GM04503 (cell line): ENCODE results near the gene ZMYM5.
"Not testable (repeated sequence)": the region's sequence is repeated elsewhere in the genome, so short reads cannot be mapped to it uniquely, and the experiment has no call there.

Experiments used
- DNase-seq: peaks from one replicate; pipeline ENCODE4 v3.0.0-alpha.2; 2012; ENCODE audit warnings: low read depth

The ZMYM5 gene

DNA sequence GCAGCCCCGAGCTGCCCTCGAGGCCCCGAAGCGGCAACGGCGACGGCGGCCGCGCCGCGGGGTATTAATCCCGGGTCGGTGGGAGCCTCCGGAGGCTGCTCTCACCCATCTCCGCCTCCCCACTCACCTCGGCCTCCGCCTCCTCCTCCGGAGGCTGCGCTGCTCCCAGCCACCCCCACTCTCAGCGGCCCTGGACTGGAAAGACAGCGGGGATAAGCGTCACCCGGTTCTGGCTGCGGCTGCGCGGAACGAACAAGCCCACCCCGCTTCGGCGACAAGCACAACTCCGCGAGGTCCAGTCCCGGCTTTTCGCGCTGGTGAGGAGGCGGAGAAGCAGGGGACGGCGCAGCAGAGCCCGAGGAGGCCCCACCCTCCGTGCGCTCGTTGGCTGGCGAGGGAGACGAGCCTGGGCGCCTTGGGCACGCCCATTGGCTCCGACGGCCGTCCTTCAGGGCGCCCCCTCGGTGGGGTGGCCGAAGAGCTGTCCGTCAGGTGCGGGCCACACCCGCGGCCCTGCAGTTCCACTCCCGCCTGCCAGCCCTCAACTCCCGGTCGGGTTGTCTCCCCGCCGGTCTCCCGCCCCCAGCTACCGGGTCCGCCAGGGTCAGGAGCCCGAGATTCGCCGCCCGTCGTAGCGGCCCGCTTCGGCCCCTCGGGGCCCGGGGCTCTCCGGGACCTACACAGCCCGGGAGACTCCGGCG is at the start of gene ZMYM5:
TSS of gene ZMYM5 (minus strand) at position 327 of the 701 bp plus-strand sequence. CDS start 11,469 bp downstream, outside the sequence.
- DNase-seq = peak; percentile 95

GRCh38 chr13:19910336-19911072 is 47.1 kb upstream of the ZMYM5 start:
- no peak for DNase-seq

DNA sequence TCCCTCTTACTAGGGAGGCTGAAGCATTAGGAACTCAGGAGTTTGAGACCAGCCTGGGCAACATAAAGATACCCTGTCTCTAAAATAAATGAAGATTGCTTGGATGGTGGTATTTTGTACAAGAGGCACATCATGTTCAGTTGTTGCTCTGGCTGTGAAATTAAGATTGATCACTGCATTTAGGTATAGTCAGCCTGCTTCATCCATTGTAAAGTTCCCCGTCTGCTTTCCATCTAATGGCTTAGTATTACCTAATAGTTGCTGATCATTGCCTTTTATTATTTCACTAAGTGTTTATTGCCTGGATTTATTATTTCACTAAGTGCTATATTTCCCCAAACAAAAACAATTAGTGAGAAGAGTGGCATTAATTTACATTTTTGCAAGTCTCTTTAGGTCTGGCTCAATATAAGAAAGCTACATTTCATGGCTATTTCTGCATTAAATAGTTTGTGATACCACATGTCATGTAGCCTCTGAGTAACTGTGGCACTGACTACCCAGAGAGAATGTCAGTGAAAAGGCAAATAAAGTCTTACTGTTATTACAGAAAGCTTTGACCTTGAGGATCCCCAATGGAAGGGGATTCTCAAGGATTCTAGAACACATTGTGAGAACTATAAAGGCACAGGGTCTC is 45.0 kb upstream of the ZMYM5 start:
- DNase-seq = no peak

GRCh38 chr13:19905487-19906195 is 42.2 kb upstream of the ZMYM5 start:
- not testable (repeated sequence) for DNase-seq

GRCh38 chr13:19890030-19890429 is 26.6 kb upstream of the ZMYM5 start:
- DNase-seq = no peak

DNA sequence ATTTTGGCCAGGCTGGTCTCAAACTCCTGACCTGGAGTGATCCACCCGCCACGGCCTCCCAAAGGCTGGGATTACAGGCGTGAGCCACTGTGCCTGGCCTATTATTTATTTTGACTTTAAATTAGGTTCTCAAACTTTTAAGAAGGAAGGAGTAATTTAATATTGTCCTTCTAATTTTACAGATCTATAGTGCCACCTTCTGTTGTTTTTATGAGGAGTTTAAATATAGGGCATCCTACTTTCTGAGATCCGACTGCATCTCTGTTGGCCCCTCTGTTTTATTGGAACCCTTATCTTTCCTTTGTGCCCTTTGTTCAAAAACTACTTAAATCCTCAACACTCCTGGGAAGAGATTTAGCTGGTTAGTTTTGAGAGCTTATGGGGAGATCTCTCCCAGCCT is 25.4 kb upstream of the ZMYM5 start:
- no peak for DNase-seq

GRCh38 chr13:19882231-19882630 is 18.8 kb upstream of the ZMYM5 start:
- no peak for DNase-seq

- DNase-seq = no peak
Observed at GRCh38 chr13:19881641-19882040, 18.2 kb upstream of the ZMYM5 start.

- peak; percentile 28 for DNase-seq
Observed at GRCh38 chr13:19864746-19865309, 1.4 kb upstream of the ZMYM5 start.

- peak; percentile 21 for DNase-seq
Observed at GRCh38 chr13:19864024-19864745, 736 bp upstream of the ZMYM5 start.

DNA sequence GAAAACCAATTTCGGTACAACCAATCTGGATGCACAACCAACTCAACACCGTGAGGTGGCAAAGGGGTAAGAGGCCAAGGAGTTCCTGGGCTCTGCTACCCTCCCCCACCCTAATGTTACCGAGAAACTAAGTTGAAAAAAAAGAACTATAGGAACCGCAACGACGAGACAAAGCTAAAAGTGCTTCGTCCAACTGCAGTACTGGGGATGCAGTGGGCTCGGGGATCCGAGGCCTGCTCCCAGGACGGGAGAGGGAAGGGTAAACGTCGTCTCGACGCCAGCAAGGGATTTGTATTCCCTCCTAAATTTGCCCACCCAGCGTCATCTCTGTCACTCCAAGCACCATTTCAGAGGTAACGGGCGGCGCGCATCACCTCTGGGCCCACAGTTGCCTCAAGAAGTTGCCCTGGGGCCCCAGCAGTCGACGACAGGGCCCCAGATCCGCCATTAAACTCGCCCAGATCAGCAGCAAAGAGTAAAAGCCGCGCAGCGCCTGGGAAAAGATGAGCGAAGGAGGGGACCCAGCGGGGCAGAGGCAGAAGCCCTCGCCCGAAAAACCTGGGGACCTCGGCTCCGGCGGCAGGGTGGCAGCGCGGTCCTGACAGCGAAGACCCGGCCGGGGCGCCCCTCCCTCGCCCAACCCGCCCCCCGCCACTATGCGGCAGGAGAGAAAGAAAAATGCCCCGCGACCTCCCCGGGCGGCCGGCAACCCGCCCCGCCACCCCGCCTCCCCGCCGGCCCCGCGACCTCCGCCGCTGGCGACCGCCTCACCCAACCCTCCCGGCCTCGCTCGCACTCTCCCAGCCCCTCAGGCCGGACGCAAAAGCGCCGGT is 752 bp downstream of the ZMYM5 start:
- peak; percentile 3 for DNase-seq

DNA sequence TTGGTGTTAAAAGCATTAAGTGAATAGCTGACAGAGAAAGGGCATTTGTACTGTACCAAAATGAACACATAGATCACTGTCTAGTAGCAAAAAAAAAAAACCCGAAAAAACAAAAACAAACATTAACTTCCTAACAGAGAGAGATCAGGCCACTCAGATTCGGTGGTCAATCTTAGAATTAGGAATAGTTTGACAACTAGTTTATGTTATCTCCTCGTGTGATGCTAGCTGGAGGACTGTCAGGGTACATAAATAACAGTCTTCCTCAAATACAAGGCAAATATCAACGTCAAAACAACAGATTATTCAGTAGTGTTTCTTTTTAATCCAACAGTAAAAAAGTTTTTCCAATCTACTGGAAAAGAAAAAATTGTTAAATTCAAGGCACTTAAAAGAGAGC is 1.7 kb downstream of the ZMYM5 start:
- no peak for DNase-seq

- DNase-seq = peak; percentile 44
Observed at GRCh38 chr13:19860884-19861655, 2.4 kb downstream of the ZMYM5 start.

DNA sequence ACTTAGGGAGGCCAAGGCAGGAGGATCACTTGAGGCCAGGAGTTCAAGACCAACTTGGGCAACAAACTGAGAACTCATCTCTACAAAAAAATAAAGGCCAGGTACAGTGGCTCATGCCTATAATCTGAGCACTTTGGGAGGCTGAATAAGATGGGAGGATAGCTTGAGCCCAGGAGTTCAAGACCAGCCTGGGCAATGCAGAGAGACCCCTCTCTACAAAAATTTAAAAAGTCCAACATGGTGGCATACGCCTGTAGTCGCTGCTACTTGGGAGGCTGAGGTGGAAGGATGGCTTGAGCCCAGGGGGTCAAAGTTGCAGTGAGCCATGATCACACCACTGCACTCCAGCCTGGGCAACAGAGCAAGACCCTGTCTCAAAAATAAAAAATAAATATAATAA is 5.8 kb downstream of the ZMYM5 start:
- DNase-seq = not testable (repeated sequence)

- no peak for DNase-seq
Observed at GRCh38 chr13:19852766-19853165, 10.7 kb downstream of the ZMYM5 start.

DNA sequence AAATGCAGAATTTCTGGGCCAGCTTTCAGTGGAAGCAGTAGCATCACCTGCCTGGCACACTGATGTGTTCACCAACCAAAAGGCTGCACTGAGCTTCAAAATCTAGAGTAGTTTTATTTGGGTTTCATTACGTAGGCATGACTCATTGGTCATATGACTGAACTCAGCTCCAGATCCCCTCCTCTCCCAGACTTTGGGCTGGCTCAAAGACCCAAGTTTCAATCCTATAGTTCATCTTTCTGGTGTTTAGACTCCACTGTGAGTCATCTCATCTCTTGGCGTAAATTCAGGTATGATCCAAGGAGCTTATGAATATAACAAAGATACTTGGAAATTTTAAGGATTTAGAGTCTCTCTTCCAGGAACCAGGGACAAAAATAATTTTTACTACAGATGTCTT is 17.7 kb downstream of the ZMYM5 start:
- DNase-seq = peak; percentile 88

- no peak for DNase-seq
Observed at GRCh38 chr13:19838865-19839275, 24.6 kb downstream of the ZMYM5 start.

DNA sequence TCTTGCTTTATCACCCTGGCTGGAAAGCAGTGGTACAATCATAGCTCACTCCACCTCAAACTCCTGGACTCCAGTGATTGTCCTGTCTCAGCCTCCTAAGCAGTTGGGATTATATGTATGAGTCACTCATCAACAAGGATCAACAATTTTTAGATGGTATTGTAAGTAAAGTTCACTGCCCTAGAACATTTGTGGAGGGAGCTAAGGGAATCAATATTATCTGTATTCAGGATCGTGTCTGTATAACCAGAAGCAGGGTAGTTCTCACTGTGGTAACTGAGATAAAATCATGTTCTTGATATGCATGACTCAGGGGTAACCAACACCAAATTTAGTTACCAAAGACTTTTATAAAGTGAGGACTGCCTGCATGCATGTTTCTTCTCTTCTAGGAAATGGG is 27.0 kb downstream of the ZMYM5 start:
- DNase-seq = no peak

- DNase-seq = no peak
Observed at GRCh38 chr13:19834704-19835103, 28.7 kb downstream of the ZMYM5 start.

DNA sequence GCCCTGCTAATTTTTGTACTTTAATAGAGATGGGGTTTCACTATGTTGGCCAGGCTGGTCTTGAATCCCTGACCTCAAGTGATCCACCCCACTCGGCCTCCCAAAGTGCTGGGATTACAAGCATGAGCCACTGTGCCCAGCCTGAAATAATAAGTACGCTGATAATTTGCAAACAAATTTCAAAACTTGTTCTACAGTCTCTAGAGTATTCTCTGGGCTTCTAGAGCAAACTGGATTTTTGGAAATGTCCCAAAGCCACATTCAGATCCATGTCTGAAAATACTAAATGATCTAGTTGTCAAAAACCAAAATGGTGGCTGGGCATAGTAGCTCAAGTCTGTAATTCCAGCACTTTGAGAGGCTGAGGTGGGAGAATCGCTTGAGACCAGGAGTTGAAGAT is 40.8 kb downstream of the ZMYM5 start:
- no peak for DNase-seq
